HG03521 (cell line): ENCODE measurements around the gene SIVA1.

Experiments
- ATAC-seq: cut with Tn5 transposase; IDR thresholded peaks from one replicate; pipeline ENCODE4 v1.9.1; 2021; ENCODE audit warnings: mild to moderate bottlenecking, moderate library complexity; ENCODE audit not compliant: unreplicated experiment

The SIVA1 gene

DNA sequence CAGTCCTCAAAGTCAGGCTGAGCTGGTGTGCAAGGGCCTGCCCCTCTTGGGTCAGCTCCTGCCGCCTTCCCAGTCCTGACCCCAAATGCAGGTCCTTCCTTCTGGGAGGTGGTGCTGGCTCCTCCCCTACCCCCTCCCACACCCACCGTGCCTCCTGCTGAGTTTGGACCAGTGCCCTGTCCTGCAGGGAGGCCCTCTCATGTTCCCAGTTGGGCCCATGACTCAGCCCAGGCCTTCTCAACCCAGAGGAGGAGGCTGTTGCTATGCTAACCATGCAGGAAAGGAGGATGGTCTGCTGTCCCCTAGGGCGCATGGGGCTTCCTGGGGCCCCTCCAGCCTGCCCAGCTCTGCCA is 52.4 kb downstream of the SIVA1 start:
- ATAC-seq = no peak

DNA sequence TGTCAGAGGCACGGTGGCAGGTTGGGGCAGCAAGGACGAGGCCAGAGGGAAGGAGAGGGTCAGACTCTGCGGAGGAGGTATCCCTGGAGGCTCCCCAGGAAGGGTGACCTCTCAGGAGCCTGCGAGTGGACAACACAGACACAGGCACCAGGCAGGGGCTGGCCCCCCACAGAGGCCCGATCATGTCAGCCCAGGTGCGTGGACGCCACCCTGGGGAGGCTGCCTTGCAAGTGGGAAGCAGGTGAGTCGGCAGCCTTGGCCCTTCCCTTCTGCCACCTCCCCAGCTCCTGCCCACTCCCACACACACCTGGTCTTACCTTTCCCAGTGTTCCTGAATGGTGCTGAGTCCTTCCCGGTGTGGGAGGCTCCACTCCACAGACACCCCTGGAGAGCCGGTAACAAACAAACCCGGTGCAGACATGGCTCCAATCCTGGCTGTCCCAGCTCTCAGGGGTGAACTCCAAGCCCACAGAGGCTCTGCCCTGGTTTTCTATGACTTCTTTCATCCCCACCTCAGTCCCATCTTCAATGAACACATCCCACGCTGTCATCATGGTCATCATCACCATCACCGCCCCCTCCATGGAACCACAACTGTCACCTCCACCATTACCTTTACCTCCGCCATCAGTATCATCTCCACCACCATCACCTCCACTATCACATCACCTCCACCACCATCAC is 53.1 kb downstream of the SIVA1 start:
- ATAC-seq = no peak

GRCh38 chr14:104806625-104807465 is 53.9 kb downstream of the SIVA1 start:
- ATAC-seq = no peak

DNA sequence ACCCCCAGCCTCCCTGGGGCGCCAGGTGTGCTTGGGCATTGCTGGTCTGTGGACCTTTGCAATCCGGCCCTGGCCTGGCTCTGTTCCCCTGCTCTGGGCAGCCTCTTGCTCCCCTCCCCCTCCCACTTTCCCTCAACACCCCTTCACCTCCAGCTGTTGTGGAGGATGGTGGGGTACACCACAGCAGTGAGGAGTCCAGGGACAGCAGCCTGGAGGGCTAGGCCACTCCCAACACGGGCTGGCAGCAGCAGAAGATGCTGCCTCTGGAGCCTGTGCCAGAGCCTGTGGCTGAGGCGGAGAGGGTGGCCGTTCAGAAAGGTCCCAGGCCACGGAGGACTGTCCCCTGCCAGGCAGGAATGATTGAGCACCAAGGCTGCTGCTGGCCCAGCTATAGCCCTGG is 55.5 kb downstream of the SIVA1 start:
- ATAC-seq = no peak
